GM15510 (cell line): ENCODE measurements around the gene PFKFB2.

ENCODE experiments used
- POLR2A ChIP-seq: IDR thresholded peaks from 3 replicates; pipeline ENCODE4 v1.6.1; 2011; ENCODE audit warnings: borderline replicate concordance; ENCODE audit not compliant: insufficient read length; ENCODE audit errors: extremely low read depth

PFKFB2 gene

GRCh38 chr1:207028884-207029650, 24.0 kb upstream of the PFKFB2 start:
- no peak for TF ChIP-seq POLR2A

GRCh38 chr1:207029701-207030521, 23.2 kb upstream of the PFKFB2 start:
- TF ChIP-seq POLR2A: no peak

GRCh38 chr1:207030522-207031009, 22.5 kb upstream of the PFKFB2 start:
- TF ChIP-seq POLR2A: no peak

GRCh38 chr1:207031016-207031415, 22.1 kb upstream of the PFKFB2 start:
- TF ChIP-seq POLR2A: no peak

- no peak for TF ChIP-seq POLR2A
These were observed 21.3 kb upstream of the PFKFB2 start for GRCh38 chr1:207031632-207032264.

GRCh38 chr1:207032528-207033017, 20.5 kb upstream of the PFKFB2 start, which contains the start of gene C1orf116:
TSS of gene C1orf116 (minus strand) at chr1:207032756. CDS start at chr1:207027598, 5,158 bp downstream.
- TF ChIP-seq POLR2A: no peak

GRCh38 chr1:207033302-207033701, 19.8 kb upstream of the PFKFB2 start:
- no peak for TF ChIP-seq POLR2A

- no peak for TF ChIP-seq POLR2A
These were observed 18.9 kb upstream of the PFKFB2 start for GRCh38 chr1:207034208-207034607.

- no peak for TF ChIP-seq POLR2A
These were observed 18.1 kb upstream of the PFKFB2 start for GRCh38 chr1:207034998-207035397.

GRCh38 chr1:207035877-207036551, 17.1 kb upstream of the PFKFB2 start:
- TF ChIP-seq POLR2A: no peak

GRCh38 chr1:207036865-207037264, 16.2 kb upstream of the PFKFB2 start:
- TF ChIP-seq POLR2A: no peak

- TF ChIP-seq POLR2A: no peak
These were observed 13.5 kb upstream of the PFKFB2 start for GRCh38 chr1:207039380-207040180.

GRCh38 chr1:207040181-207040533, 12.9 kb upstream of the PFKFB2 start:
- TF ChIP-seq POLR2A: no peak

- TF ChIP-seq POLR2A: no peak
These were observed 7.6 kb upstream of the PFKFB2 start for GRCh38 chr1:207045453-207045852.

GRCh38 chr1:207047505-207047904, 5.6 kb upstream of the PFKFB2 start:
- no peak for TF ChIP-seq POLR2A

GRCh38 chr1:207048041-207048440, 5.0 kb upstream of the PFKFB2 start:
- TF ChIP-seq POLR2A: no peak
